Measurements from ENCODE around the gene C4BPA. TPM values are rescaled to one million over a fixed set of nuclear protein-coding genes. Genes with fewer than 3 reads are reported as not detected.

The C4BPA gene
- total RNA-seq, 2 donors from 2014 or later, result not detected

DNA sequence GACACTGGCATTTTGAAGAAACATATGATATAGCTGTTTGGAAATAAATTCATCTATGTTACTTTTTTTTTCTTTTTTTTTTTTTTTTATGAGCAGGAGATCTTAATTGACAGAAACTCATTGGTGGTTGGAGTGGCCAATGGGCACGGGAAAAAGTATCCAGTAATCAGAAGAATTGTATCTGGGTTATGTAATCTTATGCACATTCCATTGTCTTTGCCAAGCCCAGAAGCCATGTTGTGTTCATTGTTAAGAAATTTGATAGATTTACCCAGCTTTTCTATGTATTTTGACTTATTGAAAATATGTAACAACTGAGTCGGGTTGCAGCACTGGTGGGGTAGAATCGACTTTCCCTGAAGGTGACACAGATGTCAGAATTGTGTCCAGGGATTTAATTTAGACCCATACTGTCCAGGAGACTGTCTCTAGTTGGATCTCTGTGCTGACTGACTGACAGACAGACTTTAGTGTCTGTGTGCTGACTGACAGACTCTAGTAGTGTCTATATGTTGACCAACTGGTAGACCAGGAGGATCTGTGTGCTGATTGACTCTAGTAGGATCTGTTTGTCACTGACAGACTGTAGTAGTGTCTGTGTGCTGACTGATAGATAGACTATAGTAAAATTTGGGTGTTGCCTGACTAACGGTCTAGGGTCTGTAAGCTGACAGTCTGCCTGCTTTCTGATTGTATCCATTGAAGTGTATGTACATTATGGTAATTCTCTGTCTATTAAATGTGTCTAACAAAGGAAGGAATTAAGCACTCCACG lies 27.7 kb upstream of the C4BPA start:
- Histone ChIP-seq H3K36me3 (peaks cover 0 to 2% of the 10 kb centered on the region in 2 donors), H3K27ac (no peak overlapping the region), H3K27me3 (replicated peaks; ENCODE audit: insufficient read depth) (no peaks in the 10 kb centered on the region), H3K4me1 (replicated peaks) (no peaks in the 10 kb centered on the region), H3K4me3 (no peak overlapping the region), H3K9me3 (no peaks in the 10 kb centered on the region)
- 67% methylated on average over 5 of the region's 5 CpGs for WGBS
- no peak for TF ChIP-seq POLR2AphosphoS5 (IDR thresholded peaks at IDR 0.05)
- no peak for TF ChIP-seq POLR2A (IDR thresholded peaks at IDR 0.05)
- TF ChIP-seq, protein P1, sequence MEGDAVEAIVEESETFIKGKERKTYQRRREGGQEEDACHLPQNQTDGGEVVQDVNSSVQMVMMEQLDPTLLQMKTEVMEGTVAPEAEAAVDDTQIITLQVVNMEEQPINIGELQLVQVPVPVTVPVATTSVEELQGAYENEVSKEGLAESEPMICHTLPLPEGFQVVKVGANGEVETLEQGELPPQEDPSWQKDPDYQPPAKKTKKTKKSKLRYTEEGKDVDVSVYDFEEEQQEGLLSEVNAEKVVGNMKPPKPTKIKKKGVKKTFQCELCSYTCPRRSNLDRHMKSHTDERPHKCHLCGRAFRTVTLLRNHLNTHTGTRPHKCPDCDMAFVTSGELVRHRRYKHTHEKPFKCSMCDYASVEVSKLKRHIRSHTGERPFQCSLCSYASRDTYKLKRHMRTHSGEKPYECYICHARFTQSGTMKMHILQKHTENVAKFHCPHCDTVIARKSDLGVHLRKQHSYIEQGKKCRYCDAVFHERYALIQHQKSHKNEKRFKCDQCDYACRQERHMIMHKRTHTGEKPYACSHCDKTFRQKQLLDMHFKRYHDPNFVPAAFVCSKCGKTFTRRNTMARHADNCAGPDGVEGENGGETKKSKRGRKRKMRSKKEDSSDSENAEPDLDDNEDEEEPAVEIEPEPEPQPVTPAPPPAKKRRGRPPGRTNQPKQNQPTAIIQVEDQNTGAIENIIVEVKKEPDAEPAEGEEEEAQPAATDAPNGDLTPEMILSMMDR (IDR thresholded peaks at IDR 0.05), result no peak
- intact Hi-C loops (cut with DNase I), result no loop called here
- no peak for DNase-seq (ENCODE audit: low spot score)

DNA sequence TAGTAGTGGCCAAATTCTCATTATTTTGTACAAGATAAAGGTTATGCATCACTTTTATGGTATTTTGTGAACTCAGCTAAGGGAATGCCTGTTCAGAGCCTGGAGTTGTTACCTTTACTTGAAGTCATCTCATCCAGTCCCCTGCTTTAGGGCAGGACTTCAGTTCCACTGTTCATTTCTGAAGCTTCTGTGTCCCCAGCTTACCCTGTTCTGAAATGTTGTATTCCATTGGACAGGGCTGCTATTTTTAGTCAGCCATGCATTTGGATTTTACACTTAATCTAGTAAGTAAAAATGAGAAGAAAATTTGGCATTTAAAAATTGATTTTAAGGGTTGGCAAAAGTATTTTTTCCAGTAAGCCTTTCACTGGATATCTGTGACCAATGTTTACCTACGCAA lies 27.0 kb upstream of the C4BPA start:
- Histone ChIP-seq H3K4me3 (no peak overlapping the region), H3K36me3 (no peaks in the 10 kb centered on the region), H3K9me3 (no peaks in the 10 kb centered on the region), H3K4me1 (replicated peaks) (no peaks in the 10 kb centered on the region), H3K27ac (no peak overlapping the region), H3K27me3 (replicated peaks; ENCODE audit: insufficient read depth) (no peaks in the 10 kb centered on the region)
- WGBS, result 92% methylated on average over 1 of the region's 1 CpG
- intact Hi-C loops (cut with DNase I), result no loop called here
- no peak for DNase-seq (ENCODE audit: low spot score)
- TF ChIP-seq, protein P1 (IDR thresholded peaks at IDR 0.05), result no peak

DNA sequence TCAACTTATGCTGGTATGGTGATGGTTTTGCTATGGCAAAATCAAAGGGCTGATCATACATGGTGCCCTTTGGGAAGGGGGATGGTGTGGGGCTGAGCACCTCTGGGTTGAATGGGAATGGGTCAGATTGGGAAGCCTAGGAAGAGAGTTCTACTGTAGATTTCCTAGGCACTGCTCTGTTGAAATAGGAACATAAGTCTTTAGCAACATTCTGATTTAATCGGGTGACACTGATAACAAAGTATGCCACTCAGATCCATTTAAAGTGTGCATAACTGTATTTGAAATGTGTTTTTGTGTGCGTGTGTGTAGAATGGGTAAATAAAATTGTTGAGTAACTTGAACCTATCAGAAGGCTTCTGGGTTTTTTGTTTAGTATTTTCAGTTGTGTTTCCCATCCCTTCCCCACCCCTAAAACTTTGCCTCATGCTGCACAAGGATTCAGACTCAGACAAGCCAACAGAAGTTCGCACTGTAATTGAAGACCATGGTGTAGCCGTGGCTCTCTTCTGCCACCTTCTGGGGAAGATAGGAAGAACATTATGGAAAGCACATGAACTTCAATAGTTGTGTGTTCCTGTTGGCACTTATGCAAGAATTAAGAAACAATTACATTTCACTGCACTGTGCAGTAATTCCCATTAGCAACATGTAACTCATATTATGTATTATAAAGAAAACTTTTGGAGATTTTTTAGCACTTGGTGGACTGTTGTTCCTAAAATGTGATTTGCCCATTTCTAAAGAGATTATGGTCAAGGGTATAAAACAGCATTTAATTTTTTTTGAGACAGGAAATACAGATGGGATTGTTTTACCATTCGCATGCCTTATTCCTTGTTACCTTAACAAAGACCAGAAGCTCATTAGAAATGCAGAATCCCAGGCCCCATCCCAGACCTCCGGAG lies 26.3 kb upstream of the C4BPA start:
- intact Hi-C loops (cut with DNase I), result no loop called here
- DNase-seq (ENCODE audit: low spot score), result peak; percentile 75
- H3K27ac ChIP-seq, result no peak overlapping the region

GRCh38 chr1:207078578-207079132 lies 25.4 kb upstream of the C4BPA start:
- H3K9me3 ChIP-seq, result no peaks in the 10 kb centered on the region
- 85% methylated on average over 11 of the region's 11 CpGs for WGBS
- intact Hi-C loops (cut with DNase I), result no loop called here

More for the DNA sequence above, 26.3 kb upstream of the C4BPA start:
- WGBS, result 40% methylated on average over 6 of the region's 6 CpGs
- Histone ChIP-seq H3K4me3 (no peak overlapping the region), H3K27me3 (replicated peaks; ENCODE audit: insufficient read depth) (no peaks in the 10 kb centered on the region), H3K36me3 (no peaks in the 10 kb centered on the region), H3K4me1 (replicated peaks) (no peaks in the 10 kb centered on the region), H3K9me3 (no peaks in the 10 kb centered on the region)
- TF ChIP-seq, protein P1 (IDR thresholded peaks at IDR 0.05), result peak; percentile 36 to 90 (median 86)
- TF ChIP-seq POLR2AphosphoS5 (IDR thresholded peaks at IDR 0.05) (peak; percentile 68), POLR2A (IDR thresholded peaks at IDR 0.05) (no peak)

More at GRCh38 chr1:207078578-207079132, 25.4 kb upstream of the C4BPA start:
- H3K27ac ChIP-seq, result no peak overlapping the region
- TF ChIP-seq, protein P1 (IDR thresholded peaks at IDR 0.05), result no peak
- no peak for TF ChIP-seq POLR2AphosphoS5 (IDR thresholded peaks at IDR 0.05)
- no peak for TF ChIP-seq POLR2A (IDR thresholded peaks at IDR 0.05)
- no peak overlapping the region for H3K4me3 ChIP-seq
- no peaks in the 10 kb centered on the region for H3K27me3 ChIP-seq (replicated peaks; ENCODE audit: insufficient read depth)
- H3K36me3 ChIP-seq, result no peaks in the 10 kb centered on the region
- no peak for DNase-seq (ENCODE audit: low spot score)
- no peaks in the 10 kb centered on the region for H3K4me1 ChIP-seq (replicated peaks)
